GM12878 (cell line): ENCODE results near the gene ALMS1. TPM values are rescaled to one million over a fixed set of nuclear protein-coding genes. Genes with fewer than 3 reads are reported as not detected.

Experiments
- ATAC-seq: fragments of 200-7000 bp; cut with Tn5 transposase; 3 replicates; pipeline ENCODE4 v1.9.1; 2020; ENCODE audit warnings: mild to moderate bottlenecking, moderate library complexity
- BruUV-seq: library from RNA; stranded (reverse); fragments of 400-500 nt; replicated peaks from 2 replicates; lab custom pipeline; 2021; lab: Mats Ljungman, UMichigan
- CTCF ChIA-PET: fragments of 300-600 bp; sonication (Branson Sonifier 250); formaldehyde crosslinking; extraction: SDS; loops from one replicate; lab custom pipeline; 2021; ENCODE audit warnings: inconsistent platforms; lab: Yijun Ruan, JAX
- POLR2A ChIA-PET: fragments of 350-600 bp; formaldehyde crosslinking; extraction: SDS; loops from one replicate; lab custom pipeline; 2021; ENCODE audit warnings: inconsistent platforms; lab: Charles Lee
- RAD21 ChIA-PET: fragments of 300-600 bp; sonication (Branson Sonifier 250); formaldehyde crosslinking; loops from one replicate; lab custom pipeline; 2023; ENCODE audit warnings: antibody characterized with exemption; ENCODE audit not compliant: unreplicated experiment; lab: Charles Lee
- SMC1A ChIA-PET: fragments of 300-600 bp; sonication (Branson Sonifier 250); formaldehyde crosslinking; loops from one replicate; lab custom pipeline; 2023; ENCODE audit not compliant: unreplicated experiment, uncharacterized antibody; lab: Charles Lee
- DNase-seq: peaks from one replicate; pipeline ENCODE4 v3.0.0-alpha.2; 2011; ENCODE audit warnings: low read depth, low spot score
- FAIRE-seq: peaks from 3 replicates; lab custom pipeline; 2011; peaks lifted over from hg19 to GRCh38; lab: Jason Lieb, UNC
- H2AFZ ChIP-seq: 2 replicates; pipeline ENCODE4 v1.6.0; 2011; ENCODE audit warnings: low read depth, low read length, control low read depth; ENCODE audit not compliant: control insufficient read depth
- H3K27ac ChIP-seq: 2 replicates; pipeline ENCODE4 v1.5.1; 2011; ENCODE audit warnings: control low read depth; ENCODE audit not compliant: control insufficient read depth, insufficient read depth
- H3K27me3 ChIP-seq, 2 experiments: replicated peaks in 1 of 2; 2 replicates each; pipeline versions ENCODE4 v1.6.0 to v1.6.1; 2011; ENCODE audit warnings: low read length in 1 of 2; ENCODE audit not compliant: control insufficient read depth in 2 of 2, insufficient read depth in 2 of 2
- H3K36me3 ChIP-seq, 2 experiments: 2 replicates each; pipeline ENCODE4 v1.5.1; 2011; ENCODE audit warnings: low read length in 1 of 2; ENCODE audit not compliant: control insufficient read depth in 2 of 2, insufficient read depth in 2 of 2
- H3K4me1 ChIP-seq: 2 replicates; pipeline ENCODE4 v1.6.1; 2011; ENCODE audit warnings: mild to moderate bottlenecking, low read length, moderate library complexity, mixed read lengths; ENCODE audit not compliant: control insufficient read depth, insufficient read depth
- H3K4me2 ChIP-seq: 2 replicates; pipeline ENCODE4 v1.6.0; 2011; ENCODE audit warnings: control low read depth; ENCODE audit not compliant: control insufficient read depth, insufficient read depth
- H3K4me3 ChIP-seq: fragments of 200-600 bp; sonication (generic); 2 replicates; pipeline ENCODE4 v1.5.1; 2016
- H3K79me2 ChIP-seq: 2 replicates; pipeline ENCODE4 v1.6.0; 2011; ENCODE audit warnings: low read length; ENCODE audit not compliant: control insufficient read depth, insufficient read depth
- H3K9ac ChIP-seq: 2 replicates; pipeline ENCODE4 v1.8.0; 2011; ENCODE audit warnings: low read length, control low read depth, mixed read lengths; ENCODE audit not compliant: control insufficient read depth, insufficient read depth
- H3K9me3 ChIP-seq: replicated peaks from 3 replicates; pipeline ENCODE4 v1.5.1; 2011; ENCODE audit warnings: mild to moderate bottlenecking, low read length; ENCODE audit not compliant: control insufficient read depth, insufficient read depth
- H4K20me1 ChIP-seq: 2 replicates; pipeline ENCODE4 v1.6.0; 2011; ENCODE audit not compliant: control insufficient read depth, insufficient read depth
- CEBPZ ChIP-seq: fragments of 150-350 bp; IDR thresholded peaks from 2 replicates; pipeline ENCODE4 v1.6.1; 2016; ENCODE audit warnings: low read depth, low read length
- GATAD2B ChIP-seq: fragments of 450-650 bp; conservative IDR thresholded peaks from 2 replicates; pipeline ENCODE4 v1.6.1; 2017; ENCODE audit warnings: low read depth, mild to moderate bottlenecking, moderate library complexity
- MLLT1 ChIP-seq: fragments of 450-650 bp; IDR thresholded peaks from 2 replicates; pipeline ENCODE4 v1.6.1; 2016; ENCODE audit warnings: mild to moderate bottlenecking
- NR2F1 ChIP-seq: fragments of 450-650 bp; conservative IDR thresholded peaks from 2 replicates; pipeline ENCODE4 v1.6.1; 2017; ENCODE audit warnings: mild to moderate bottlenecking
- POLR2A ChIP-seq: IDR thresholded peaks from 2 replicates; pipeline ENCODE4 v1.6.1; 2011; ENCODE audit warnings: low read depth, mild to moderate bottlenecking, low read length
- POLR2AphosphoS5 ChIP-seq: IDR thresholded peaks from 2 replicates; pipeline ENCODE4 v1.6.1; 2011; ENCODE audit warnings: mild to moderate bottlenecking, low read length, inconsistent platforms
- RELB ChIP-seq: fragments of 450-650 bp; IDR thresholded peaks from 2 replicates; pipeline ENCODE4 v1.6.1; 2017; ENCODE audit warnings: low read depth, mild to moderate bottlenecking, moderate library complexity
- SREBF2 ChIP-seq: IDR thresholded peaks from 2 replicates; pipeline ENCODE4 v1.6.1; 2012; ENCODE audit warnings: mild to moderate bottlenecking, low read length
- SUZ12 ChIP-seq: fragments of 200-600 bp; sonication (generic); IDR thresholded peaks from one replicate; pipeline ENCODE4 v1.6.1; 2018; ENCODE audit warnings: antibody characterized with exemption, mild to moderate bottlenecking; ENCODE audit not compliant: unreplicated experiment
- ZNF207 ChIP-seq: fragments of 450-650 bp; IDR thresholded peaks from 2 replicates; pipeline ENCODE4 v1.6.1; 2014; ENCODE audit warnings: antibody characterized with exemption, mild to moderate bottlenecking, borderline replicate concordance
- ZNF217 ChIP-seq: fragments of 450-650 bp; IDR thresholded peaks from 2 replicates; pipeline ENCODE4 v1.6.1; 2017; ENCODE audit warnings: antibody characterized with exemption, mild to moderate bottlenecking
- ZNF274 ChIP-seq: IDR thresholded peaks from one replicate; pipeline ENCODE4 v1.8.0; 2011; ENCODE audit not compliant: insufficient read length, insufficient read depth
- ZNF384 ChIP-seq: IDR thresholded peaks from 2 replicates; pipeline ENCODE4 v1.6.1; 2012; ENCODE audit warnings: low read depth, mild to moderate bottlenecking, low read length, improper control_type of control experiment, borderline replicate concordance
- ZNF592 ChIP-seq: fragments of 450-650 bp; IDR thresholded peaks from 2 replicates; pipeline ENCODE4 v1.6.1; 2017; ENCODE audit warnings: mild to moderate bottlenecking, moderate library complexity
- WGBS: methylation state at CpG from one replicate; pipeline ENCODE4 v1.1.6; 2016; ENCODE audit warnings: low lambda C conversion rate; ENCODE audit not compliant: insufficient replicate concordance, insufficient coverage; ENCODE audit errors: missing lambda C conversion rate; 5-methylcytosine and 5-hydroxymethylcytosine counted together
- in situ Hi-C: fragments of 300-500 bp; cut with MboI; formaldehyde crosslinking; loops from 9 replicates; pipeline ENCODE4 v1.14.3; 2018; ENCODE audit warnings: mixed read lengths
- intact Hi-C: fragments of 100-400 bp; cut with micrococcal nuclease; formaldehyde crosslinking; loops from one replicate; pipeline ENCODE4 v1.14.2; 2022; ENCODE audit not compliant: unreplicated experiment
- polyA plus RNA-seq, 11 experiments: library from polyadenylated mRNA; depleted of rRNA in 4 of 11; unstranded in 6 of 11; stranded (reverse) in 5 of 11; fragments of >200 nt; fragmentation: Nextera tagmentation in 4 of 11; fragmentation: Illumina TruSeq in 1 of 11; extraction: Ambion mirVana in 4 of 11; extraction: Trizol in 1 of 11; gene quantifications; 1 replicate in 1 of 11; 2 replicates in 10 of 11; pipeline versions ENCODE4 v1.2.1 to v1.2.3, GENCODE V29; 2011 to 2016; ENCODE audit warnings: inconsistent platforms in 2 of 11, missing spikeins in 2 of 11, low read depth in 1 of 11
- total RNA-seq, 4 experiments: library from RNA; depleted of rRNA in 3 of 4; stranded (reverse); fragments of >200 nt in 3 of 4; fragmentation: Illumina TruSeq in 1 of 4; extraction: Trizol in 1 of 4; gene quantifications; 2 replicates each; pipeline versions ENCODE4 v1.2.1 to v1.2.3, GENCODE V29; 2013 to 2021

ALMS1 gene
- total and polyA plus RNA-seq, 10 of the 15 experiments (the other 5 are each of a cell fraction or from before 2014, with no cell fraction given) = 1.1 to 25.8 (median 10.6) TPM

- no peak for FAIRE-seq
- no peak for DNase-seq
- no peak overlapping the region for H2AFZ ChIP-seq
- intact Hi-C loops = no loop called here
- no peaks in the 10 kb centered on the region for H3K4me1 ChIP-seq
- BruUV-seq = no TSS peak
- peaks cover 2% of the 10 kb centered on the region; the same call in 2 of the 3 replicates for H3K9me3 ChIP-seq
- no peak for ATAC-seq
- POLR2A ChIA-PET = no interaction called here
- 0 out of 4 replicates have a peak, but pooled peaks cover 0 to 3% of the 10 kb centered on the region in 2 experiments for H3K36me3 ChIP-seq
- no peak overlapping the region for H3K4me2 ChIP-seq
- no peaks in the 10 kb centered on the region for H3K27me3 ChIP-seq
- H3K27ac ChIP-seq = no peak overlapping the region
- CTCF ChIA-PET = no interaction called here
- no peak overlapping the region for H3K9ac ChIP-seq
- H3K4me3 ChIP-seq = no peak overlapping the region
- SMC1A ChIA-PET = interaction anchor here (0.7 kb wide), 1 partner anchor 42 kb away, joined by 3 read pairs; no protein-coding TSS in a partner anchor
- in situ Hi-C loops = no loop called here
- no peaks in the 10 kb centered on the region for H4K20me1 ChIP-seq
- WGBS = 94% methylated on average over 2 of the region's 2 CpGs
- no peaks in the 10 kb centered on the region for H3K79me2 ChIP-seq
- RAD21 ChIA-PET = no interaction called here
- no peak for TF ChIP-seq ZNF207
- no peak for TF ChIP-seq ZNF384
- no peak for TF ChIP-seq NR2F1
- no peak for TF ChIP-seq ZNF274
- no peak for TF ChIP-seq ZNF592
- no peak for TF ChIP-seq ZNF217
- no peak for TF ChIP-seq SREBF2
- TF ChIP-seq POLR2AphosphoS5 = no peak
- TF ChIP-seq GATAD2B = no peak
- TF ChIP-seq POLR2A = no peak
- TF ChIP-seq SUZ12 = no peak
- no peak for TF ChIP-seq MLLT1
- no peak for TF ChIP-seq RELB
- TF ChIP-seq CEBPZ = no peak
Observed at GRCh38 chr2:73575261-73575660, 189.6 kb downstream of the ALMS1 start.
